Stimulated activated CD8-positive, alpha-beta memory T cell treated with anti-CD3 and anti-CD28 coated beads, Interleukin-4, amount 100 ng/mL, for 4 hours (primary cell): Measurements from ENCODE around the gene DEFB128.
"Not testable (repeated sequence)": the region's sequence is repeated elsewhere in the genome, so short reads cannot be mapped to it uniquely, and the experiment has no call there.

Experiments
- DNase-seq, 2 donors: peaks; one replicate each; pipeline ENCODE4 v3.0.0-alpha.2; 2020; ENCODE audit warnings: low read depth in 2 of 2, low spot score in 1 of 2

The DEFB128 gene

GRCh38 chr20:189611-190010, at the start of gene DEFB128:
DEFB128 (minus strand) TSS chr20:189711; CDS start chr20:189623, 88 bp downstream.
- no peak for DNase-seq

DNA sequence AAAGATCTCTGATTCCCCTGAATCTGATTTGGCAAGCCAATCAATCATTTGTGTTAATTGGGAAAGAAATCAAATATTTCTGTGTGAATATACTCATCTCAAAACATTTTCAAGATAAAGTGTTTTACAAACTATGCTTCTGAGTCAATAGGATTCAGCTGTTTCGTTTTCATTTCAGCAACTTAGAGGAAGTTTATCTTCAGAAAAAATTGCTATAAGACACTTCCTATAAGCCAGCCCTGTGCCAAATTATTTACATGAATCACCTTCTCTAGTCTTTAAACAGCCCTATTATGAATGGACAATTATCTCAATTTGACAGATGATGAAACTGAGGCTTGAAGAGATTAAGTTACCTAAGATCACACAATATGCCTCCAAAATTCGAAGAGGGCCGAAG, 48.4 kb upstream of the DEFB128 start:
- DNase-seq: no peak

DNA sequence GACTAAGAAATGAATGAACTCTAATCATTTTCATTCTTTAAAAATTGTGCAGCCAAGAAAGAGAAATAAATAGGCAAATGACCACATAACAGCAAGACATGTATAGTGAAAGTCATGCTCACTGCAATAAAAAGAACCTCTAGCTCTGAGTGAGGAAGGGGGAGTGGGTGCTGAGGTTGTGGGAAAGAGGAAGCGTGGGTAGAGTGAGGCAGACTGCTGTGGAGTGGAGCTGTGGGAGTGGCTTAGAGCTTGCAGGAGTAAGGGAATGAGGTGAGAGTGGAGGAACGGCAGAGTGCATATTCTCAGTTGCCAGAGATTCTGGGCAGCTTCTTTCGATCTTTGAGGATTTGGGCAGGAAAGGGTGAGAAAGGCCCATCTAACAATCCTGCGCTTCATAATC, 48.0 kb upstream of the DEFB128 start:
- no peak for DNase-seq

DNA sequence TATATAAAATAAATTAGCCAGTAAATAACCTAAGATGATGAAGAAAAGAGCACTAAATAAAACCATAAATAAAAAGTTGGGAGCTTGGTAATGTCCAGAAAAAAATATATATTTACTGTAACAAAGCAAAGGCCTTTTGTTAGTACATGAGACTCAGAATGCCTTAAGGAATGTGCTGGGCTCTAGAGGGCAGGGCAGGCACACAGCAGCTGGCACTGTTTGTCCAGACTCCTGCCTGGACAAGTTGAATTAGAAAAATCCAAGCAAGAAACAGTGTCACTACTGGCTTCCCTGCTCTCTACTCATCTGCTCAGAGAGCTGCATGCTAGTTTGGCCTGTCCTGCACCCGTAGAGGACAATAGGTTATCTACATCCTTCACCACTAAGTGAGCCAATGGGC, 46.4 kb upstream of the DEFB128 start:
- DNase-seq: no peak

- DNase-seq: no peak
These were observed 38.1 kb upstream of the DEFB128 start for GRCh38 chr20:227439-228105.

DNA sequence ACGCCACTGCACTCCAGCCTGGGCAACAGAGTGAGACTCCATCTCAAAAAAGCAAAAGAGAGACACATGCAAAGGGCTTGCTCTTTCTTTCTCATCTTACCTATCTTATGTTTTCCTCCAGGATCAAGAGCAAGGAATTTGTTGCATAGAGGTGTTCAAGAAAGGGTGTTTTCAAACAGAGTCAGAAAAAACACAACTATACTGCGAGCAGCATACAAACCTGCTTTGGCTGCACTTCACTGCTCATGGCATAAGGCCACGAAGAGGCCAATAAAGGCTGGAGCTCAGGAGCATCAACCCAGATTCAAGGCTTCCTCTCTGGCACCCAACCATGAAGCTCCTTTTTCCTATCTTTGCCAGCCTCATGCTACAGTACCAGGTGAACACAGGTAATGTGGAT, 37.4 kb upstream of the DEFB128 start, which contains the start of gene DEFB129:
DEFB129 (plus strand) TSS at position 301 of the 400 bp plus-strand sequence; CDS start at position 332, 31 bp downstream.
- no peak for DNase-seq

GRCh38 chr20:225879-226278, 36.4 kb upstream of the DEFB128 start:
- DNase-seq: not testable (repeated sequence)

DNA sequence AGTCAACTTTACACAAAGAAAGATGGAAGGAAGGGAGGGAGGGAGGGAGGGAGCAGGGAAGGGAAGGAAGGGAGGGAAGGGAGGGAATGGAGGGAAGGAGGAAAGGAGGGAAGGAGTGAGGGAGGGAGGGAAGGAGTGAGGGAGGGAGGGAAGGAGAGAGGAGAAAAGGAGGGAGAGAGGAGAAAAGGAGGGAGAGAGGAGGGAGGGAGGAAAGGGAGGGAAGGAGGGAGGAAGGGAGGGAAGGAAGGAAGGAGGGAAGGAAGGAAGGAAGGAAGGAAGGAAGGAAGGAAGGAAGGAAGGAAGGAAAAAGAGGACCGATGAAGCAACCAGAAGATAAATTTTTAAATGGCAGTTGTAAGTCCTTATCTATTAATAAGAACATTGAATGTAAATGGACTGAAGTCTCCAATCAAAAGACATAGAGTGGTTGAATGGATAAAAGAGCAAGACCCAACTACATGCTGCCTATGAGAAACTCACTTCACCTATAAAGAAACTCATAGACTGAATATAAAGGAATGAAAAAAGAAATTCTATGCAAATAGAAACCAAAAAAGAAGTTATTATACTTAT, 31.8 kb upstream of the DEFB128 start:
- no peak for DNase-seq

GRCh38 chr20:219290-220115, 30.0 kb upstream of the DEFB128 start:
- no peak for DNase-seq

- no peak for DNase-seq
These were observed 27.8 kb upstream of the DEFB128 start for GRCh38 chr20:217266-217665.

DNA sequence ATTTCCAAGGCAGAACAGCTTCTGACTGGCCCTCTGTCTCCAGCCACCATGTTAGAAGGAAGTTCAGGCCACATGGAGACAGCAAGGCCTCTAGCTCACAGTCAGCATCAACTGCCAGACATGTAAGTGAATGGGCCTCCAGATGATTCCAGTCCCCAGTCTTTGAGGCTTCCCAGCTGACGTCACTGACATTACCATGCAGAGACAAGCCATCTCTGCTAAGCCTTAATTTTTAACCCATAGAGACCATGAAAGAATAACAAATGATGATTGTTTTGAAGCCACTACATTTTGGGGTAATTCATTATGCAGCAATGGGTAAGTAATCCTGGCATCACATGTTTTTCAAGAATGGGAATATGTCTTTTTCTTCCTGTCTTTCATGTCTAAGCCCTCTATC, 26.3 kb upstream of the DEFB128 start:
- DNase-seq: no peak

GRCh38 chr20:214383-214782, 24.9 kb upstream of the DEFB128 start:
- DNase-seq: no peak

DNA sequence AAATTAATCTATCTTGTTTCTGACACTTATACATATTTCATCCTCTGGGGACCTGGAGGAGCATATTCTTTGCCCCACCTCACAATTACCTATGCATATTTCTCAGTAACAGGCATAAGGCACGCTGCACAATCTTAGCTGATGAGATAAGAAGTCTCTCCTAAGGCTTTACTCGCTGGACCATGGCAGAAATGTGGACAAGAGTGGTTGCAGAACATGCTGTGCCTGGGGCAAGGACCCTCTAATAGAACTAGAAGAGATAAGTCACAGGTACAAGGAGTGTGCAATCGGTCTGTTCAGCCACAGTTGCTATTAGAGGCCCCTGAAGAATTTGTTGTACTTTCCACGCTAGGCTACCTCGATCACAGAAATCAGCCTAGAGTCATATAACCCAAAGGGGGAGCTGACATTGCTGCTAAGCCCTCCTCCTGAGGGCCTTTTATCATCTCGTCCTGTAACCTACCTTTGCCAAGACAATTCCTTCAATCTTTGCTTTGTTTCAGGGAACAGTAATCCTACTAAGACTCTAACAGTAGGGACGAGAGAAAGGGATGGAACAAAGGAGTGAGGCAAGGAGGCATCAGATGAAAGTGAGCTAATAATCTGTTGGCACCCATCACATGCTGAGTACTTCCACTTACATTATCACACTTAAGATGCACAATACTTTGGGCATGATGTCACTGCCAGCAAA, 21.4 kb upstream of the DEFB128 start:
- no peak for DNase-seq

GRCh38 chr20:208942-209566, 19.5 kb upstream of the DEFB128 start:
- DNase-seq: no peak

- not testable (repeated sequence) for DNase-seq
These were observed 14.1 kb upstream of the DEFB128 start for GRCh38 chr20:203630-204029.

DNA sequence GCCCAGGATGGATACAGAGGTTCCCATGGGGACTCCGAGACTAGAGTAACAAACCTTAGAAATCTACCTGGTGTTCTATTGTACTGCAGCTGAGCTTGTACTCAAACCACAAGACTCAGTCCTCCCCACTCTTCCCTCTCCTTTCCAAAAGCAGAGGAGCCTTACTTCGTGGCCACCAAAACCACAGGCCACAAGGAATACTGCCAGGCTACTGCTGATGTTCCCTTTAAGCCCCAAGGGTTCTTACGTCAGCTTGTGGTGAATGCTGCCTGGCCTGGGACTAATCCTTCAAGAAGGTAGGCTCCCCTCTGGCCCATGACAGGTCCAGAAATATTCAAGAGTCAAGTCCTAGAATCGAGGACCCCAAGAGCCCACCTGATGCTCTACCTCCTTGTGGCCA, 10.5 kb upstream of the DEFB128 start:
- no peak for DNase-seq

DNA sequence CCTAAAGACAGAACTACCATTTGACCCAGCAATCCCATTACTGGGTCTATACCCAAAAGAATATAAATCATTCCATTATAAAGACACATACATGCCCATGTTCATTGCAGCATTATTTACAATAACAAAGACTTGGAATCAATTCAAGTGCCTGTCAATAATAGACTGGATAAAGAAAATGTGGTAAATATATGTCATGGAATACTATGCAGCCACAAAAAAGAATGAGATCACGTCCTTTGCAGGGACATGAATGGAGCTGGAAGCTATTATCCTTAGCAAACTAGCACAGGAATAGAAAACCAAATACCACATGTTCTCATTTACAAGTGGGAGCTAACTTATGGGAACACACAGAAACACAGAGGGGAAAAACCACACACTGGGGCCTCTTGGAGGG, 8.7 kb upstream of the DEFB128 start:
- DNase-seq: no peak

GRCh38 chr20:187733-188132, 1.8 kb downstream of the DEFB128 start:
- no peak for DNase-seq

DNA sequence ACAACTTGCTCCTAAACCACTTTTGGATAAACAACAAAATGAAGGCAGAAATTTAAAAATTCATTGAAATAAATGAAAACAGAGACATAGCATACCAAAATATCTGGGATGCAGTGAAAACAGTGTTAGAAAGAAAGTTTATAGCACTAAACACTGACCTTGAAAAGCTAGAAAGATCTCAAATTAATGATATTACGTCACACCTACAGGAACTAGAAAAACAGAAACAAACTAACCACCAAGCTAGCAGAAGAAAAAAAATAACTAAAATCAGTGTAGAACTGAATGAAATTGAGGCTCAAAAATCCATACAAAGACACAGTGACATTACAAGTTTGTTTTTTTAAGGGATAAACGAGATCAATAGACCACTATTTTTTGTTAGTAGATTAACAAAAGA, 5.2 kb downstream of the DEFB128 start:
- no peak for DNase-seq

DNA sequence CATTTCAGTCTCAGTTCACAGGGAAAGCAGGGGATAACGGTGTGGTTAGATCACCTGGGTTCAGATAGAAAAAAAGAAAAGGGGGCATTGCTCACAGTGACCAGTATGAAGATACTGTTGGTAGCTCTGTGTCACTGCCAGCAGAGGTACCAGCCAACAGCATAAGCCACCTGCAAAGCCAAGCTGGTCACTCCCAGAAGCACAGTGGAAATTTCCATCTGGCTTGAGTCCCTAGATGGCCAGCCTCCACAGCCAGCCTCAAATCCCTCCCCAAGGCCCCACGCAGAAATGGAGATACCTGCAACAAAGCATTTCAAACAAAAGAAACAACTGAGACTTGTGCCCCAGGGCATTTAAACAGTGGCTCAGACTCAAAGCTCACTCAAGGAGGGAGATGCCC, 20.6 kb downstream of the DEFB128 start:
- DNase-seq: no peak

GRCh38 chr20:164618-165017, 24.9 kb downstream of the DEFB128 start:
- DNase-seq: no peak
